Astrocyte (in vitro differentiated cells and primary cell): Measurements from ENCODE around the gene CELSR3. TPM values are rescaled to one million over a fixed set of nuclear protein-coding genes. Genes with fewer than 3 reads are reported as not detected.

ENCODE experiments used
- DNase-seq: peaks from one replicate; pipeline ENCODE4 v3.0.0-alpha.2; 2010; ENCODE audit warnings: low read depth
- FAIRE-seq: peaks from 2 replicates; lab custom pipeline; 2011; peaks lifted over from hg19 to GRCh38; lab: Jason Lieb, UNC
- H2AFZ ChIP-seq: 2 replicates; pipeline ENCODE4 v1.6.0; 2012; ENCODE audit warnings: low read depth, low read length, inconsistent platforms
- H3K27ac ChIP-seq: 2 replicates; pipeline ENCODE4 v1.5.1; 2011; ENCODE audit warnings: low read depth, low read length, inconsistent platforms
- H3K27me3 ChIP-seq: 2 replicates; pipeline ENCODE4 v1.6.0; 2011; ENCODE audit warnings: low read length, inconsistent platforms; ENCODE audit not compliant: insufficient read depth
- H3K36me3 ChIP-seq: 2 replicates; pipeline ENCODE4 v1.5.1; 2011; ENCODE audit warnings: low read length, inconsistent platforms; ENCODE audit not compliant: insufficient read depth
- H3K4me1 ChIP-seq: 2 replicates; pipeline ENCODE4 v1.5.1; 2011; ENCODE audit warnings: low read length, inconsistent platforms; ENCODE audit not compliant: insufficient read depth
- H3K4me2 ChIP-seq: 2 replicates; pipeline ENCODE4 v1.6.0; 2012; ENCODE audit warnings: low read length, inconsistent platforms
- H3K4me3 ChIP-seq: 2 replicates; pipeline ENCODE4 v1.5.1; 2011; ENCODE audit warnings: low read depth, mild to moderate bottlenecking, low read length, inconsistent platforms; ENCODE audit not compliant: insufficient read depth
- H3K79me2 ChIP-seq: 2 replicates; pipeline ENCODE4 v1.6.0; 2012; ENCODE audit warnings: mild to moderate bottlenecking, low read length, inconsistent platforms; ENCODE audit not compliant: insufficient read depth
- H3K9ac ChIP-seq: 2 replicates; pipeline ENCODE4 v1.6.0; 2012; ENCODE audit warnings: mild to moderate bottlenecking, low read length, inconsistent platforms
- H3K9me3 ChIP-seq: 2 replicates; pipeline ENCODE4 v1.5.1; 2012; ENCODE audit warnings: low read depth, mild to moderate bottlenecking, low read length, inconsistent platforms; ENCODE audit not compliant: insufficient read depth
- H4K20me1 ChIP-seq: 2 replicates; pipeline ENCODE4 v1.6.0; 2012; ENCODE audit warnings: low read length, inconsistent platforms; ENCODE audit not compliant: insufficient read depth
- H3K27ac Mint-ChIP-seq: one replicate; pipeline ENCODE4 v1.8.0; 2021; ENCODE audit warnings: mild to moderate bottlenecking, mixed read lengths; ENCODE audit not compliant: unreplicated experiment
- H3K27me3 Mint-ChIP-seq: one replicate; pipeline ENCODE4 v1.8.0; 2021; ENCODE audit warnings: low read depth, mixed read lengths; ENCODE audit not compliant: unreplicated experiment
- H3K36me3 Mint-ChIP-seq: one replicate; pipeline ENCODE4 v1.8.0; 2021; ENCODE audit warnings: low read depth, mixed read lengths; ENCODE audit not compliant: unreplicated experiment
- H3K4me1 Mint-ChIP-seq: one replicate; pipeline ENCODE4 v1.8.0; 2021; ENCODE audit warnings: low read depth, mixed read lengths; ENCODE audit not compliant: unreplicated experiment
- H3K4me3 Mint-ChIP-seq: one replicate; pipeline ENCODE4 v1.8.0; 2021; ENCODE audit warnings: mild to moderate bottlenecking, moderate library complexity, mixed read lengths; ENCODE audit not compliant: unreplicated experiment
- H3K9me3 Mint-ChIP-seq: one replicate; pipeline ENCODE4 v1.8.0; 2021; ENCODE audit warnings: mild to moderate bottlenecking, mixed read lengths; ENCODE audit not compliant: unreplicated experiment
- EZH2 ChIP-seq: IDR thresholded peaks from 2 replicates; pipeline ENCODE4 v1.6.1; 2012; ENCODE audit warnings: mild to moderate bottlenecking, low read length, inconsistent platforms; ENCODE audit not compliant: insufficient read depth
- total RNA-seq: library from RNA; stranded (reverse); gene quantifications from 2 replicates; pipeline ENCODE4 v1.2.1, GENCODE V29; 2021
- TF ChIP-seq, protein P1 (sequence below): IDR thresholded peaks from 2 replicates; pipeline ENCODE4 v1.5.1; 2011; ENCODE audit warnings: low read depth, mild to moderate bottlenecking, inconsistent platforms, low read length, moderate library complexity; ENCODE audit not compliant: insufficient read depth

The CELSR3 gene
- total RNA-seq, 1 donor from 2014 or later: 8.6 TPM

DNA sequence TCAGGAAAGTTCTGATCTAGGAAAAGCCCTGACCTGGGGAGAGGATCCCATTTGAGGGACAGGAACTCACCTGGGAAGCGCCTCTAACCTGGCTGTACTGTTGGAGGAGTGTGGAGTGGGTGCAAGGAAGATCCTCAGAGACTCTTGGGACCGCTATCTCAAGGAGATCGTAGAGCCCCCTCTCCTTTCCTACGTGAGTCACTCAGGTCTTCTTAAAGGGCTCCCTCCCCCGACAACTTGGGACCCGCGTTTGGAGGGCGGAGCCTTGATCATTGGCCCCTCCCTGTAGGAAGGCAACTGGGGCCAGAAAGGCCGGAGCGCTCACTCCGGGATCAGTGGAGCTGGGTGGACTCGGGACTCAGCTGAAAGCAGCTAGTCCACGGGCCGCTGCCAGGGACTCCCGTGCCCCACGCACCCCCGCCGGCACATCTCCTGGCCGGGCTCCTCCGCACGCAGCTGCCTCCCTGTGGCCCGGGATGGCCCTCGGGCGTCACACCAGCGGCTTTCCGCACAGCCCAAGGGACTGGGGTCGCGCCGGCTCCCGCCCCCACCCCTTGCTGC is 27.9 kb downstream of the CELSR3 start:
- Mint-ChIP-seq H3K36me3 (peaks cover 26% of the 10 kb centered on the region), H3K27ac (no peak overlapping the region), H3K9me3 (no peaks in the 10 kb centered on the region), H3K27me3 (peaks cover 2% of the 10 kb centered on the region), H3K4me3 (peak overlapping the region; percentile 88), H3K4me1 (peaks cover 16% of the 10 kb centered on the region)
- Histone ChIP-seq H3K36me3 (peaks cover 2% of the 10 kb centered on the region), H3K79me2 (peaks cover 22% of the 10 kb centered on the region), H3K4me3 (peak overlapping the region; percentile 77), H3K9ac (peak overlapping the region; percentile 85), H2AFZ (peak overlapping the region; percentile 77), H3K27me3 (no peaks in the 10 kb centered on the region), H3K4me2 (peak overlapping the region; percentile 87), H3K4me1 (peaks cover 16% of the 10 kb centered on the region), H4K20me1 (peaks cover 34% of the 10 kb centered on the region), H3K27ac (peak overlapping the region; percentile 36), H3K9me3 (no peaks in the 10 kb centered on the region)
- FAIRE-seq: no peak
- TF ChIP-seq, protein P1, sequence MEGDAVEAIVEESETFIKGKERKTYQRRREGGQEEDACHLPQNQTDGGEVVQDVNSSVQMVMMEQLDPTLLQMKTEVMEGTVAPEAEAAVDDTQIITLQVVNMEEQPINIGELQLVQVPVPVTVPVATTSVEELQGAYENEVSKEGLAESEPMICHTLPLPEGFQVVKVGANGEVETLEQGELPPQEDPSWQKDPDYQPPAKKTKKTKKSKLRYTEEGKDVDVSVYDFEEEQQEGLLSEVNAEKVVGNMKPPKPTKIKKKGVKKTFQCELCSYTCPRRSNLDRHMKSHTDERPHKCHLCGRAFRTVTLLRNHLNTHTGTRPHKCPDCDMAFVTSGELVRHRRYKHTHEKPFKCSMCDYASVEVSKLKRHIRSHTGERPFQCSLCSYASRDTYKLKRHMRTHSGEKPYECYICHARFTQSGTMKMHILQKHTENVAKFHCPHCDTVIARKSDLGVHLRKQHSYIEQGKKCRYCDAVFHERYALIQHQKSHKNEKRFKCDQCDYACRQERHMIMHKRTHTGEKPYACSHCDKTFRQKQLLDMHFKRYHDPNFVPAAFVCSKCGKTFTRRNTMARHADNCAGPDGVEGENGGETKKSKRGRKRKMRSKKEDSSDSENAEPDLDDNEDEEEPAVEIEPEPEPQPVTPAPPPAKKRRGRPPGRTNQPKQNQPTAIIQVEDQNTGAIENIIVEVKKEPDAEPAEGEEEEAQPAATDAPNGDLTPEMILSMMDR: no peak
- TF ChIP-seq EZH2: no peak
- DNase-seq: peak; percentile 45

GRCh38 chr3:48633743-48634142 is 28.9 kb downstream of the CELSR3 start:
- Mint-ChIP-seq H3K27ac (no peak overlapping the region), H3K36me3 (peaks cover 30% of the 10 kb centered on the region), H3K4me1 (peaks cover 16% of the 10 kb centered on the region), H3K27me3 (no peaks in the 10 kb centered on the region), H3K9me3 (no peaks in the 10 kb centered on the region), H3K4me3 (peak overlapping the region; percentile 88)
- H3K4me1 ChIP-seq: peaks cover 16% of the 10 kb centered on the region
- H3K27ac ChIP-seq: no peak overlapping the region
- peaks cover 22% of the 10 kb centered on the region for H3K79me2 ChIP-seq
- no peak overlapping the region for H3K4me3 ChIP-seq
- peaks cover 4% of the 10 kb centered on the region for H3K36me3 ChIP-seq
- no peaks in the 10 kb centered on the region for H3K9me3 ChIP-seq
- TF ChIP-seq EZH2: no peak
- TF ChIP-seq, protein P1: no peak
- peak overlapping the region; percentile 87 for H3K4me2 ChIP-seq
- H3K27me3 ChIP-seq: no peaks in the 10 kb centered on the region
- FAIRE-seq: no peak
- H3K9ac ChIP-seq: peak overlapping the region; percentile 85
- H4K20me1 ChIP-seq: peaks cover 34% of the 10 kb centered on the region
- no peak overlapping the region for H2AFZ ChIP-seq
- DNase-seq: no peak

DNA sequence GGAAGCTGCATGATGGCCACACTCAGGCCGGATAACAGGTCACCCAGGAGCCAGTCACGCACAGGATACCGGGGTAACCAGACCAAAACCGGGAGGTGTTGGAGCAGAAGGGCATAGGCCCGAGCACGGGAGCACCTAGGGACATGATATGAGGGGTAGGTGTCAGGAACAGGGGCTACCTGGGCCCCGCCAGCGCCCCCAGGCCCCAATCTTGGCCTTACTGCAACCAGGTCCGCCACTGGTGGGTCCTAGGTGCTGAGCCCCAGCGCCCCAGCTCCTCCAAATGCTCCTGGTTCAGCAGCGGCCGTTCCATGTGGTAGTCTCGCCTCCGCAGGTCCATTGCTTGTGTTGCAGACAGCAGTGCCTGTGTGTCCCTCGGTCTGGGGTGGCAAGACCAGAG is 29.4 kb downstream of the CELSR3 start:
- Histone ChIP-seq H3K9ac (no peak overlapping the region), H3K27me3 (no peaks in the 10 kb centered on the region), H3K4me2 (no peak overlapping the region), H2AFZ (no peak overlapping the region), H3K4me1 (peaks cover 16% of the 10 kb centered on the region), H3K9me3 (no peaks in the 10 kb centered on the region), H4K20me1 (peaks cover 34% of the 10 kb centered on the region), H3K36me3 (peaks cover 4% of the 10 kb centered on the region), H3K27ac (no peak overlapping the region), H3K4me3 (no peak overlapping the region), H3K79me2 (peaks cover 22% of the 10 kb centered on the region)
- TF ChIP-seq EZH2: no peak
- TF ChIP-seq, protein P1: no peak
- Mint-ChIP-seq H3K27me3 (no peaks in the 10 kb centered on the region), H3K4me1 (peaks cover 16% of the 10 kb centered on the region), H3K4me3 (no peak overlapping the region), H3K36me3 (peaks cover 29% of the 10 kb centered on the region), H3K27ac (no peak overlapping the region), H3K9me3 (no peaks in the 10 kb centered on the region)
- FAIRE-seq (no peak), DNase-seq (no peak)
